NCI-H1694 treated with DMSO at 0.1 percent for 48 hours (cell line): ENCODE measurements around the gene IQSEC1.

Experiments used
- DNase-seq: peaks from one replicate; lab custom pipeline; 2025; lab: John Stamatoyannopoulos, UW

IQSEC1 gene

DNA sequence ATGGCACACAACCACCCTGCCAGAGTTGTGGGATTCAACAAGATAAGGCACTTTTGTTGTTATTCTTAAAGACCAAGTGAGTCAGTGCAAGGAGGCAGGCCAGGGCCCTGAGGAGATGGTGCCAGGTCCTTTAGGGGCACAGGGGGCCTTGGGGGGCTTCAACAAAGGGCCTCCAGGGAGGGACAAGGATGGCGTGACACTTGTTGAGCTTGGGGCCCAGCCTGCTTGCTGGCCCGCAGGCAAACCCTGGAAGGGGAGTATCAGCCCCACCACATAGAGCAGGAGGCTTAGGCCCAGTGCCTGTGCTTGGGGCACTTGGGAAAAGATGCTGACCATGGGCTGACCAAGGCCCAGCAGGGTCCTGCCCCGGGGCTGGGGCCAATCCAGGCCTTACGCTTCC, 5.5 kb downstream of the IQSEC1 start:
- DNase-seq: no peak

- DNase-seq: no peak
These were observed 6.4 kb downstream of the IQSEC1 start for GRCh38 chr3:13066834-13067233.

GRCh38 chr3:13066236-13066635, 7.0 kb downstream of the IQSEC1 start:
- DNase-seq: no peak

- DNase-seq: no peak
These were observed 7.5 kb downstream of the IQSEC1 start for GRCh38 chr3:13065727-13066126.

- DNase-seq: no peak
These were observed 8.3 kb downstream of the IQSEC1 start for GRCh38 chr3:13064964-13065363.

DNA sequence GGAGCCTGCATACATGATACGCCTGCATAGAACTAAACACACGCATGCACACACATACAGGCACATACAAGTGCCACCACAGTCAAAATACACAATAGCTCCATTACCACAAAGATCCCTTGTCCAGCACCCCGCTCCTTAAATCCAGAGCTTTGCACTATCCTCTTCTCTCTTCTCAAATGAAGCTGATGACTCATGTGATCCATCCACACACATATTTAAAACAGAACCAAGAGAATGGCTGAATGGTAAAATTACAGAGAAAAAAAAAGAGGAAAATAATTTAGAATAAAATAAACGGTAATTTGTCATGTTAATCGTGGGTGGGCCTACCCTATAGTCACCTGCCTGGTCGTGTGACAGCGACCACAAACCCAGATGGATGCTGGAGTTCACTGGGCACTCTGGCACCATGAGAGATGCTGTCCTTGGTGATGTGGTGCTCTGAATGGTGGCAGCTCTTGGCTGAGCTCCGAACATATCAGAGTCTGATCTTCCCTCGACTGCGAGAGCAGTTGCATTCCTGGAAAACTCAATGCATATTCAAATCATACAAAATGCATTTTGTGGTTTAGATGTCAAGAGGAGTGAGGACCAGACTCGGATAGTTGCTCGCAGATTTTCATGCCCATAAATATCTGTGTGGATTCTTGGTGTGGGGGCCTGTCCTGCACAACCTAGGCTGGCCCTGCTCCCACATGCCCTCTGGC, 8.9 kb downstream of the IQSEC1 start:
- DNase-seq: no peak

GRCh38 chr3:13063225-13063624, 10.0 kb downstream of the IQSEC1 start:
- DNase-seq: no peak

DNA sequence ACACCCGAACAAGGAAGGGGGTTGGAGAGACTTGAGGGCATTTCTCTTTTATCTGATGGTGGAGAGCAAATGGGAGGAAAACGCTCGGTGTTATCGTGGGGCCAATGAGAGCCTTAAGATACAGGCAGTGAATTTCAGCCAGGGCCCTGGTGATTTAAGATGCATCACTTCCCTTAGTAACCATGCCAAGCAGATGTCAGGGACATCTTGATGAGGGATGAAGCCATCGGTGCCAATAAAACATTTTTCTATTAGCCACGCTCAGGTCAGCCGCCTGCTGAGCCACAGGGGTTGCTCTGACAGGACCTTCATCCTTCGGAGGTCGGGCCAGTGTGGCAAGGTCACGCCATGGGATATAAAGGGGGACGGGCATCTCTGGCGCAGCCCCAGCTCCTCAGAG, 10.6 kb downstream of the IQSEC1 start:
- DNase-seq: no peak

DNA sequence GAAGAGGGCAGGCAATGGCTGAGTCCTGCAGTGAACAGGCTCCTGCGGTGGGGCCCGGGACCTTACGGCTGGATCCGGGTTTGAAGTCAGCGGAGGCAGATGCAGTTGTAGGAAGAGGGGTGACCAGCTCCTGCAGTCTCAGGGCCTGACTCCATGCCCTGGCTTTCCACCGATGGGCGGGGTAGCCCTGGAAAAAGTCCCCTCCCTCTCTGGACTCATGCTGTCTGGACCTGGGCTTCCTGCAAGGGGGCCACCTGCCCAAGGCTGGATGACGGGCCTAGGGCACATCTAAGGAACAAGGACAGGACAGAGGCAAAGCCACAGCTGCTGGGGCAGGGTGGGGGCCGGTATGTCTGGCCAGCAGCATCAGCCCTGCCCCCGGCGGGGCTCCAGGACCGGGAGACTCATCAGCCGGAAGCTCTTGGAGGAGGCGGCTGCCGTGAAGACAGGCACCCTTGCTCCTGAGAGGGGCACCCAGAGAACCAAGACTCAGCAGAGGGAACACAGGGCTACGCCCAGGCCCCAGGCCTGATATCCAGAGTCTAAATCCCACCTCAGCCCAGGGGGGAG, 12.8 kb downstream of the IQSEC1 start:
- DNase-seq: no peak

GRCh38 chr3:13058346-13059120, 14.7 kb downstream of the IQSEC1 start:
- DNase-seq: no peak

- no peak for DNase-seq
These were observed 15.8 kb downstream of the IQSEC1 start for GRCh38 chr3:13057282-13058040.

DNA sequence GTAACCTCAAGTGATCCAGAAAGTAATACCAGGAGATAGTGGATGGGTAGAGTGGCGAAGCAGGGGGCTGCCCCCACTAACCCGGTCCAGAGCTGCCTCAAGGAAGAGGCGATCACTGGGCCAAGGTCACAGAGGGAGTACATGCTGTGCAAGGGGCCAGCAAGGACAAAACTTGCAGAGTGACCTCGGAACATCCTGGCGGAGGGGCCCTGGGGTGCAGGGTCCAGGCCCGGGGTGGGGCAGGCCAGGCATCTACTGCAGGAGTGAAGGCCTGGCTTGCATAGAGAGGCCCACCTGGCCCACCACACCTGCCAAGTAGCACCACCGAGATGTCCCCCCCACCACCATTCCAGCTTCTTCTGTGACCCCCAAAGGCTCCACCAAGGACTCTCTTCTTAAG, 17.6 kb downstream of the IQSEC1 start:
- DNase-seq: no peak

GRCh38 chr3:13054341-13055285, 18.6 kb downstream of the IQSEC1 start:
- no peak for DNase-seq

GRCh38 chr3:13053893-13054292, 19.3 kb downstream of the IQSEC1 start:
- no peak for DNase-seq

- DNase-seq: no peak
These were observed 19.8 kb downstream of the IQSEC1 start for GRCh38 chr3:13053420-13053819.

DNA sequence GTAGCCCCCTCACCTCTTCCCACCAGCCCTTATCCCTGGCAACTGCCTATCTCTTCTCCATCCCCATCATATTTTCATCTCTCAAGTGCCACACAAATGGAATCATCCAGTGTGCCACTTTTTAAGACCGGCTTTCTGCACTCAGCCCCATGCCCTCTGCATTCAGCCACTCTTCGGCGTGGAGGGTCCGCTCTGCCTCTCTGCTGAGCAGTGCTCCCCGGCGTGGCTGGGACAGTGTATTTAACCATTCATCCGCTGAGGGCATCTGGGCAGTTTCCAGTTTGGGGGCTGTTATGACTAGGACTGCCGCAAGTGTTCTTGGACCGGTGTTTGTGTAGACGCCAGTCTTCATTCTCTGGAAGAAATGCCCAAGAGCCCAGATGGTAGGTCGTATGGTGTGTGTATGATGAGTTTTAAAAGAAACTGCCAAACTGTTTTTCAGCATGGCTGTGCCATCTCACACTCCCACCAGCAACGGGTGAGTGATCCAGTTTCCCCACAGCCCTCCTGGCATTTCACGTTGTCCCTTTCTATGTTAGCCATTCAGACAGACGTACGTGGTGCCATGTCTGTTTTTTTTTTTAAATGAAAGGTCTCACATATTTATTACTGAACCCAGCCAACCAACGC, 20.9 kb downstream of the IQSEC1 start:
- DNase-seq: no peak

DNA sequence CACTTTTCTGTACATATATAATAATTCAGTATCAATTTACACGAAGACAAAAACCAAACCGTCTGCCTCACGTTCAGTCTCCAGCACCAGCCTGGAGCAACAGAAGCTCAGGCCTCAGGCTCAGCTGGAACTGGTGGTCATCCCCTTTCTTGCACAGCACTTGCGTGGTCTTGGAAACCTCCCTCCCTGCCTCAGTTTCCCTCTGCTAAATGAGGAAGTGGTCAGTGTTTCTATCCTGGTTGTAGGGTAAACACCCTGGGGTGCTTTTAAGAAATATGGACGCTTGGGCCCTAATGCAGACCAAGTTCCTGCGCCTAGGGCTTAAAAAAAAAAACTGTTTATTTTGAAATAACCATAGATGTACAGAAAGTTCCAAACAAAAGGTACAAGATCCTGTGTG, 21.6 kb downstream of the IQSEC1 start:
- DNase-seq: no peak

DNA sequence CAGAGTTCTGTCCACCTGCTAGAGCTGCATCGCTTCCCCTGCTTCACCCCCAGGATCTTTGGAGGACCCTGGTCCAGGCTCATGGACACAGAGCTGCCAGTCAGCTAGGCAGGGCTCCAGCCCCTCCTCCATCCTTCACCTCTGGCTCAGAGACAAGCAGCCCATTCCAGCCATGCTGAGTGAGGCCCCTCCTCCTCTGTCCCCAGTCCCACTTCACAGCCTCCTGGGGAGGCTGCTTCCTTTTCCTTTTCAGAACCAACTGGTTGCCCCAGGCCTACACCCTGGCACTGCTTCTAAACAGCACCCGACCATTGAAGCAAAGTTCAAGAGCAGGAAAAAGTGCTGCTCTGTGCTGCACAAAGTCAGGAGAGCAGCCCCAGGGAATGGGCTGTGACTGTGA, 22.2 kb downstream of the IQSEC1 start:
- no peak for DNase-seq

DNA sequence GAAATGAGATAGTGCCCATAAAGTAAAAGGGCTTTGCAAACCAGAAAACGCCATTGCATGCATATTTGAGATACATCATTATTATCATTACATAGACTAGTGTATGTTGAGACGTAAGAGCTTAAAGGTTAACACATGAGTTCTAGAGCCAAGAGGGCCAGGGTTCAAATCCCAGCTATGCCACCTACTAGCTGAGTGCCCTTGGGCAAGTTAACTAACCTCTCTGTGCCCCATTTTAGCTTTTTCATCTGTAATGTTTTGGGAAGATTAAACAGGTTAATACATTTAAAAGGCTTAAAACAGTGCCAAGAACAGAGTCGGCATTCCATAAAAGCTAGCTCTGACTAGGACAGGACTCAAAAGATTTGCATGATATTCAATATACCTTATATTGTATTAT, 22.8 kb downstream of the IQSEC1 start:
- DNase-seq: no peak

DNA sequence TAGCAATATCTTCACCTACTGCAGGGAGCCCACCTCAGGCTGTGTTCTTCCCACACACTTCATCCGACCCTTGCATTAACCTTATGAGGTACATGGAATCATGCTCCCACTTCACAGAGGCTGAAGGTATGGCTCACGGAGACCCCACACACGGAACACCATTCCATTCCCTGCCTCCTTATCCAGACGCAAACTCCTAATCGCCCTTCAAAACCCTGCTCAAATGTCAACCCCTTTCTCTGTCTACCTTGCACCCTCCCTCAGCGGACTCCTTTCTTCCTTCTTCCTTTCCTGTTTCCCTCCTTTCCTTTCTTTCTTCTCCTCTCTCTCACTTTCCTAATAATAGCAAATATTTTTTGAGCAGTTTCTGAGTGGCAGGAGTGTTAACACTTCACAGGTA, 23.8 kb downstream of the IQSEC1 start:
- no peak for DNase-seq
